Activated naive CD8-positive, alpha-beta T cell (primary cell): ENCODE data around the gene GABBR2.

Source experiments
- H3K27ac Mint-ChIP-seq: one replicate; pipeline ENCODE4 v1.8.0; 2021; ENCODE audit warnings: mixed read lengths
- H3K27me3 Mint-ChIP-seq: one replicate; pipeline ENCODE4 v1.8.0; 2021; ENCODE audit warnings: mixed read lengths
- H3K36me3 Mint-ChIP-seq: one replicate; pipeline ENCODE4 v1.8.0; 2021; ENCODE audit warnings: mixed read lengths
- H3K4me1 Mint-ChIP-seq: one replicate; pipeline ENCODE4 v1.8.0; 2021; ENCODE audit warnings: low read depth, mixed read lengths
- H3K4me3 Mint-ChIP-seq: one replicate; pipeline ENCODE4 v1.8.0; 2021; ENCODE audit warnings: mild to moderate bottlenecking, mixed read lengths
- H3K9me3 Mint-ChIP-seq: one replicate; pipeline ENCODE4 v1.8.0; 2021; ENCODE audit warnings: low read depth, mixed read lengths

GABBR2 gene

DNA sequence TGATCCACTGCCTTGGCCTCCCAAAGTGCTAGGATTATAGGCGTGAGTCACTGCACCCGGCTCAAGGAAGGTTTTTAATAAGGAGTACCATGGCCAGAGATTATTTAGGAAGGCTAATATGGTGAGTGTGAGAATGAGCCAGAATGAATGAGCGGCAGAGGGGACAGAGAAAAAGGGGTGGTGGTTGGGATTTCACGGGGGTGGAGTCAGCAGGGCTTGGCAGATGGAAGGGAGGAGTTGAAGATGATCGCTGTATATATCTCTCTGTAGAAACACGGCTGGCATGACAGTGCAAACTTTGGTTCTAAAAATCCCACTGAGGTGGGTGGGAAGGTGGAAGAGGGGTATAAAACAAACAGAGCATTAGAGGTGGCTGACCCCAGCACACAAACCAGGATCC lies 276.6 kb downstream of the GABBR2 start:
- H3K4me1 Mint-ChIP-seq = no peaks in the 10 kb centered on the region
- no peaks in the 10 kb centered on the region for H3K36me3 Mint-ChIP-seq
- no peak overlapping the region for H3K4me3 Mint-ChIP-seq
- H3K27ac Mint-ChIP-seq = no peak overlapping the region
- H3K27me3 Mint-ChIP-seq = no peaks in the 10 kb centered on the region
- H3K9me3 Mint-ChIP-seq = no peaks in the 10 kb centered on the region

DNA sequence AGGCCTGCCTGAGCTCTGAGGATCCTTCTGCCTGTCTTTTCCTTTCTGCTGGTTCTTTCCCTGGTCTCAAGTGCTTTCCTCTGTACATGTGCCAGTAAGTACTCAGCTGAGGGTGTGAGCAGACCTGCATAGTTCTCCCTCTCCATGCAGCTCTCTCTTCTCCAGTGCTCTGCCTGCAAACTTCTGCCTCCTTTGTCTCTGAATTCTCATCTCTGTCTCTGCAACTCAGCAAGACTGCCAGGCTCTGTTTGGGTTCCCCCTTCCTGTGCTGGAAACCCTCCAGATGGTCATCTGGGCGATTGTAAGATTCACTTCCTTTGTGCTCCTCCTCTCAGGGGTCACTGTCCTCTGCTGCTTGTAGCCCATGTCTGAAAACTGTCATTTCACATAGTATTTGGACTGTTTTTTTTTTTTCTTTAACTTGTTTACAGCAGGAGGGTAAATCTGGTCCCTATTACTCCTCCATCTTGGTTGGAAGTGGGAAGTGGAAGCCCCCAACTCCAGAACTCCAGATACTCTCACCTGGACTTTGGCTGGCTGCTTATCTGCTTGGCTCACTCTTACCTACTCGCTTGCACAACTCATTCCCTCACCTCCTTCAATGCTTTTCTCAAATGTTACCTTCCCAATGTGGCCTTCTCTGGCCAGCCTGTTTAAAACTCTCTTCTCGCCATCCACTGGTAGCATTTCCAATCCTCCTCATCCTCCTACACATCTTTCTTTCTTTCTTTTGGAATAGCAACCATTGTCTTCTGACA lies 278.0 kb downstream of the GABBR2 start:
- no peak overlapping the region for H3K4me3 Mint-ChIP-seq
- no peaks in the 10 kb centered on the region for H3K4me1 Mint-ChIP-seq
- H3K27me3 Mint-ChIP-seq = no peaks in the 10 kb centered on the region
- no peaks in the 10 kb centered on the region for H3K36me3 Mint-ChIP-seq
- H3K27ac Mint-ChIP-seq = no peak overlapping the region
- H3K9me3 Mint-ChIP-seq = no peaks in the 10 kb centered on the region

DNA sequence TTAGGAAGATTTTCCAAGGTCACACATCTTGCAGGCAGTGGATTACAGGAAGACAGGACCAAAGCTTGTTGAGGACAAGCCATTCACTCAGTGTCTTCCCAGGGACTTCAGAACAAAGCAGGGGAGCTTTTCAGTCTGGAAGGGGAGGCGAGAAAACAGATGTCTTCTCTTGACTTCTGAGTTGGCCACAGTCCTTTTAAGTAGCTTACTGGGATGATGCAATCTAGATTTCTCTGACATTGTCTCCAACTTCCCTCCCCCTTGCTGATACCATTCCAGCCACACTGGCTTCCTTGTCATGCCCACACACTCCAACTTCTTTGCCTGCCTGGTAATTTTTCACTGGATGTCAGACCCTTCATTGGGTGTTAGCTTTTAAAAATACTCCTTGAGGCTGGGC lies 279.1 kb downstream of the GABBR2 start:
- H3K4me3 Mint-ChIP-seq = no peak overlapping the region
- H3K27ac Mint-ChIP-seq = no peak overlapping the region
- H3K9me3 Mint-ChIP-seq = no peaks in the 10 kb centered on the region
- H3K4me1 Mint-ChIP-seq = no peaks in the 10 kb centered on the region
- H3K27me3 Mint-ChIP-seq = no peaks in the 10 kb centered on the region
- H3K36me3 Mint-ChIP-seq = no peaks in the 10 kb centered on the region

DNA sequence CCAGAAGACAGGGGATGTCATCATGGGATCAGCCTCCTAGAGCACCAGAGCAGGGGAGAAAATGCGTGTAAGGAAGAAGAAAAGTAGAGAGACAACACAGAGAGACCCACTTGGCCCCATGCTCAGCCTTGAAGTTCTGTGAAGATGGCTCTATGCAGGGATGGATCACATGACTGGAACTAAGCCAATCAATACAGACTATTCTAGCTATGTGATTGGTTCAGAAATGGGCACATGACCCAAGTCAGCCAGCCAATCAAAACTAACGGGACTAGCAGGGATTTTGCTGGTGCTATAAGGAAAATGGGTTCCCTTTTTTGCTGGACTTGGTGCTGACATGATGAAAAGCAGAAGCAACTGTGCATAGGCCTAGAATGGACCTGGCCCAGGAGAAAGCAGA lies 280.3 kb downstream of the GABBR2 start:
- Mint-ChIP-seq H3K27me3 (no peaks in the 10 kb centered on the region), H3K9me3 (no peaks in the 10 kb centered on the region), H3K27ac (no peak overlapping the region), H3K36me3 (no peaks in the 10 kb centered on the region), H3K4me3 (no peak overlapping the region), H3K4me1 (no peaks in the 10 kb centered on the region)

DNA sequence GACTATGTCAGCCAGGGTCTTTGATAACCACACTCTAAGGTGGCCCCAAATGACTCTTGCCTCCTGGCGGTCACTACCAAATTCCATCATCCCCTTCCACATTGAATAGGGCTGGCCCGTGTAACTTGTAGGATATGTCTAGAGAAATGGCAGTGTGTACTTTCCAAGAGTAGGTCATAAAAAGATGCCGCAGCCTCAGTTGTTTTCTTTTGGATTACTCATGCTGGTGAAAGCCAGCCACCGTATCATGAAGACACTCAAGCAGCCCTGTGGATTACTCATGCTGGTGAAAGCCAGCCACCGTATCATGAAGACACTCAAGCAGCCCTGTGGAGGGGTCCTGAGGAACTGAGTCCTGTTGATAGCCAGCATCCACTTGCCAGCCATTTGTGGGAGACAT lies 281.2 kb downstream of the GABBR2 start:
- H3K4me1 Mint-ChIP-seq = no peaks in the 10 kb centered on the region
- no peak overlapping the region for H3K4me3 Mint-ChIP-seq

DNA sequence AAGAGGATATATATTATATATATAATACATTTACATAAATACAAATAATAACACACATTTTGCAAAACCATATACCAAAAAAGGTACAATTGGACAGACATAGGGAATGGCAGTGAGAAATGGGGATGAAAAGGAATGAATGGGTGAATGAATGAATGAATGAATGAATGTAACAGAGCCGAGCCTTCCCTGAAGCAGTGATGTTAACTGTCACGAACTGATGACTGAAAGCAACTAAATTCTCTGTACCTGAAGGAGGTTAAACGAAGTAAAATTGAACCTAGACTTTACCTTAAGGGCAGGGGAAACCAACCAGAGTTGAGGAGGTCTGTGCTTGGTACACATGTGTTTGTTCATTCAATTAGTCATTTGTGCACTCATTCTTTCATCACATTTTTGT lies 283.7 kb downstream of the GABBR2 start:
- Mint-ChIP-seq H3K9me3 (no peaks in the 10 kb centered on the region), H3K36me3 (no peaks in the 10 kb centered on the region), H3K27me3 (no peaks in the 10 kb centered on the region), H3K4me3 (no peak overlapping the region), H3K27ac (no peak overlapping the region), H3K4me1 (no peaks in the 10 kb centered on the region)

More for the DNA sequence above, 281.2 kb downstream of the GABBR2 start:
- Mint-ChIP-seq H3K27ac (no peak overlapping the region), H3K27me3 (no peaks in the 10 kb centered on the region), H3K9me3 (no peaks in the 10 kb centered on the region), H3K36me3 (no peaks in the 10 kb centered on the region)

DNA sequence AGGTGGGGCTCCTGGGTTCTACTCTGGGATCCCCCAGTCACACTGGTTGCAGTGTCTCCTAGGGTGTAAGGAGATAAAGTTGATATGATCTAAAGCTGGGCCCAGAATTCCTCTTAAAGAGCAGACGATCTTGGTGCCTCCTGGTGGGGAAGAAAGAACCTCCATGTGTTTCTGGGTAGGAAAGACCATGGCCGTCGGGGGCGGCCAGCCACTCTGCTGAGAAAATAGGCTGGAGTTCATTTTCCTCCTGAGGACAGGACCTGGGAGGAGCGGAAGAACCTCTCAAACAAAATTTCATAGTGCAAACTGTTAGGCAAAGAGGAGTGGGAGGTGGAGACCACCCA lies 289.5 kb downstream of the GABBR2 start:
- Mint-ChIP-seq H3K4me3 (no peak overlapping the region), H3K27me3 (peaks cover 8% of the 10 kb centered on the region), H3K4me1 (no peaks in the 10 kb centered on the region)

DNA sequence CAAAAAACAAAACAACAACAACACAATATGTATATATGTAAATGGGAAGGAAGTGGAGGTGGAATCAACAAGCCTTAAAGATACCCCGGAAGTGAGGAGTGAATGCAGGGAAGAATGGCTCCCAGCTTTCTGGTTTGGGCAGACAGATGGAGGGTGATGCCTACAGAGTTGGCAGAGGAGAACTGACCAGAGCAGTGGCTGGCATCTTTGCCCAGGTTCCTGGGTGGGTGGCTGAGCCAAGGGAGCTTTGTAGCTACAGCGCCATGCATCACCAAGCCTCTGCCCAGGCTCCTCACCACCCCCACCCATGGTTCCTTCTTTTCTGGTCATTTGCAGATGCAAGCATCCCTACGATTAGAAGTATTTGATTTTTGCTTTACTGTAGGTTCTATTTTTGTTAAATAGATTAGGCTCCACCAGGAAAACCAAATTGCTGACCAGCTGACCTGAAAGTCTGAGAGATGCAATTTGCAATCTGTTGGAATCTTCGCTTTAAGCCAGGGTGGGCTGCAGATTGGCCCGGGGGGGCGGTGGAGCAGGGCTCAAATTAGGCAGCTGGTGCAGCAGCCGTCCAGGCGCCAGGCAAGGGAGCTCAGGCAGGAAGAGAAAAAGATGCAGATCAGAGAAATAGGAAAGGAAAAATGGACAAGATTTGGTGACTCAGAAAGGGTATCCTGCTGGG lies 290.0 kb downstream of the GABBR2 start:
- H3K4me1 Mint-ChIP-seq = no peaks in the 10 kb centered on the region
- peaks cover 8% of the 10 kb centered on the region for H3K27me3 Mint-ChIP-seq
- no peak overlapping the region for H3K4me3 Mint-ChIP-seq
- no peaks in the 10 kb centered on the region for H3K9me3 Mint-ChIP-seq
- no peaks in the 10 kb centered on the region for H3K36me3 Mint-ChIP-seq
- no peak overlapping the region for H3K27ac Mint-ChIP-seq

More for the DNA sequence above, 289.5 kb downstream of the GABBR2 start:
- H3K9me3 Mint-ChIP-seq = no peaks in the 10 kb centered on the region
- no peaks in the 10 kb centered on the region for H3K36me3 Mint-ChIP-seq
- H3K27ac Mint-ChIP-seq = no peak overlapping the region

DNA sequence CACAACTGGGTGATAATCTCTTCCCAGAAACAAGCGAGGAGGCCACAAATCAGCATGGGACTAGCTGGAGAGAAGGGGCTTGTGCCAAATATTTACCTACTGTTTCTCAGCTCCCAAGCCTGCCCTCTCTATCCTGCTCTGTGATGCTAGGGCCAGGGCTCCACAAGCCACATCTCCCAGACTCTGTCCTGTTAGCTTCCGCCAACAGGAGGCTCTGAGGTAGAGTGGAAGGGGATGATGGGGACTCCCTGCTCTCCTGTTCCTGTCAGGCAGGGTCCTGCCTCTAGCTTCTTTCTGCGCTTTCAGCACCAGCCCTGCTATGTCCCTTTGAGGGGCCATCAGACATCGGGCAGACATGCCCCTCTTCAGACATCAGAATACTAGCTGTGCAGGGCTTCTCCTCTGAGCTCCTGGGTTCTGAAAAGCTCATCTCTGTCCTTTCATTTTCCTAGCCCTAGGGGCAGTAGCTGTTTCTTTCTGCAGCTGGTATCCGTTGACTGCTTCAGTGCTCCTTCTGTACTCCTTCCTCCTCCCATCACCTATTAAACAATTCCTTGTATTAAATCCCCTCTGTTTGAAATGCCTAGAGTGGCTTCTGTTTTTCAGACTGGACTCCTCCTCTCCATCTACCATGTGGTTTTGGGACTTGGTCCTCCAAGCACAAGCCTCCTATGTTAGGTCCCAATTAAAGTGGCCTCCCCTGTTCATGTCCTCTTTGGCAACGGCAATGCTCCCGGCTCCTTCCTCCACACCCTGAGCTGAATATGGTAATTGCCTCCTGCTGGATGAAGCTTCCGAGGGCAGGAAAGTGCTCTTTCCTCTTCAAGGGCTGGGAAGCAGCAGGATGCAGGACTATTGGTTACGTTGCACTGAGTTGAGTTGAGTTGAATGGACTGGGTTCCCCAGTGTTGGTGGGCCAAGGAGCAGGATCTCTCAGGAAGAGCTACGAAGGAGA lies 292.2 kb downstream of the GABBR2 start:
- H3K4me3 Mint-ChIP-seq = no peak overlapping the region
- no peaks in the 10 kb centered on the region for H3K36me3 Mint-ChIP-seq
- H3K4me1 Mint-ChIP-seq = no peaks in the 10 kb centered on the region
- H3K27me3 Mint-ChIP-seq = peaks cover 8% of the 10 kb centered on the region
- no peaks in the 10 kb centered on the region for H3K9me3 Mint-ChIP-seq
- no peak overlapping the region for H3K27ac Mint-ChIP-seq

DNA sequence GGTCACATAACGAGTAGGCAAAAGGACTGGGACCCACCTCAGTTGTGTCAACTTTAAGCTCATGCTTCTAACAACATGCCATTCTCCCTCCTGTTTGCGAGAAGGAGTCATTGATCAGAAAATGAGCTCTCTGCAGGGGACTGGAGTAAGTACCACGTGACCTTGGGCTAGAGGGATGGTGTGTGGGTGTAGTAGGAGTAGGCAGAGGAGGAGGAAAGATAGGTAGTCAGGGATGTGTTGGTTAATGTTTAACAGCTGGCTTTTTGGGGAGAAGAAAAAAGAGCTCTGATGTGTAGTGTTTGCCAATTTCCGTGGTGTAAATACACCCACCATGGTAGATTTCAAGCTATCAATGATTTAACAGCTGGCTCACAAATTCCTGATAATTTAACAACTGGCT lies 293.0 kb downstream of the GABBR2 start:
- H3K27me3 Mint-ChIP-seq = peaks cover 8% of the 10 kb centered on the region
- H3K27ac Mint-ChIP-seq = no peak overlapping the region
- no peaks in the 10 kb centered on the region for H3K9me3 Mint-ChIP-seq
- no peaks in the 10 kb centered on the region for H3K4me1 Mint-ChIP-seq
- H3K36me3 Mint-ChIP-seq = no peaks in the 10 kb centered on the region
- H3K4me3 Mint-ChIP-seq = no peak overlapping the region

DNA sequence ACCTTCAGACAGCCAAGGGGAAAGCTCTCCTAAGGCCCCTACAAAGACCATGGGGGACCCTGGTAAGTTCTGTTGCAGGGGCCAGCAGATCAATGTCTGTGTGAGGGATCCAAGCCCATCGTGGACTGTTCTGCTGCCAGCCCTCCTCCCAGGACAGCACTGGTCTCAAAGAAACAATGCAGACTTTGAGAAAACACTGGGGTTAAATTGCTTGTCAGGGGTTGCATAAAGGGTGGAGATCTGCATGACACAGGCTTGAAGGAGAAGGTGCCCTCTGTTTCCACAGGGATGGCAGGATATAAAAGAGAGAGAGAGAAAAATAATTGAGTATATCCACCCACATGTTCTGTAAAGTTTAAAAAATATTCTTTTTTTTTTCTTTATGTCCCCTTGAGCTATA lies 295.7 kb downstream of the GABBR2 start:
- H3K4me3 Mint-ChIP-seq = no peak overlapping the region
- H3K4me1 Mint-ChIP-seq = peaks cover 2% of the 10 kb centered on the region
- no peak overlapping the region for H3K27ac Mint-ChIP-seq
- H3K27me3 Mint-ChIP-seq = peaks cover 6% of the 10 kb centered on the region
- H3K36me3 Mint-ChIP-seq = no peaks in the 10 kb centered on the region
- no peaks in the 10 kb centered on the region for H3K9me3 Mint-ChIP-seq

DNA sequence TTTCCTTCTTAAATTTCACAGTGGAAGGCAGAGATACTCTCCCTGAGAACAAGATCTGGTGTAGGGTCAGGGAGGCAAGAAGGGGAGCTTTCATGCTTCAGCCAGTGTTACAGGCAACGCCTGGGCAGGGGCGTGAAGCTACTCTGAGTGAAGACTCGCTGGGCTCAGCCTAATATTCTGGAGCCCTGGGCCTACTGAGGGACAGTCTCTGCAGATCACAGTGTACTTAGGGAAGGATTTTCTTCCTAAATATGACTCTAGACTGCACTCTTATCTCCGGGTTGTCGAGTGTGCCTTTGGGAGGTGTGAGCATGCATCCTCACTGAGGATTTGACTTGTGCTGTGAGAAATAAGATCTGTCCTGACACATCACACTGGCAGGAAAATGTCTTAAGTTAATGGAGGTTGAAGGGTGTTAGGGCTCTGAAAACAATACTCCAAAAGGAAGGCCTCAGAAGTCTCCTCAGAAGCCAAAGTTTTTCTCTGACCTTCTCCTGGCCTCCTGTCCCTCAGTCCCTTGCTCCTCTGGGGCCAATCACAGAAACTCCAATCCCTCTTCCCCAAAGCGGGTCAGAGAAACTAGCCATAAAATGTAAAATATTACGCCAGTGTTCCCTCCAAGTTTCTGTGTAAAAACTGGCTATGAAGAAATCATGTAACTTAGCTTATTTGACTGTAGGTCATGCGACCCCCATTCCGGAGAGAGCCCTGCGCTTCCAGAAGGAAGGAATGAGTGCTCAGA lies 296.5 kb downstream of the GABBR2 start:
- H3K4me1 Mint-ChIP-seq = peaks cover 2% of the 10 kb centered on the region
- H3K4me3 Mint-ChIP-seq = no peak overlapping the region
- H3K27ac Mint-ChIP-seq = no peak overlapping the region
- H3K27me3 Mint-ChIP-seq = peaks cover 1% of the 10 kb centered on the region
- H3K36me3 Mint-ChIP-seq = no peaks in the 10 kb centered on the region
- H3K9me3 Mint-ChIP-seq = no peaks in the 10 kb centered on the region

DNA sequence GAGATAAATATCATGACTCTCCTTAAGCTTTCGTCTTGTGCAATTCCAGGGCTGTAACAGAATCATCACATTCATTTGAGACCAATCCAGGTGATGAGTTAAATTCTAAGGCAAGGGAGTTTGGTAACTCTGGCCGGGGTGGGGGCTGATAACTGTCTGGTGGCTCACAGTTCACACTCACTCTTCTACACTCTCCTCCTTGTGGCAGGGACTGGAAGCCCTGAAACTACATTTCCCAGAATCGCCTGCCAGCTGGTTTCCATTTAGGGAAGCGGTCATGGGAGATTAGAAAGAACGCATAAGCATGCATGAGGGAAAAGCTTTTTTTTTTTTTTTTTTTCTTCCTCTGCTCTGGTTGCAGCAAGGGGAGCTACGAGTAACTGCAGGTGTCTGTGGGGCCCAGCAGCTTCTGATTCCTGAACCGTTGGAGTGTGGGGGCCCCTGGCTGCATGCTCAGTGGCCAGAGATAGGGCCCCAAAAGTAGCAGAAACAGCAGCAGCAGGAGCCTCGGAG lies 298.5 kb downstream of the GABBR2 start:
- no peak overlapping the region for H3K4me3 Mint-ChIP-seq
- H3K27me3 Mint-ChIP-seq = peaks cover 1% of the 10 kb centered on the region
- peaks cover 2% of the 10 kb centered on the region for H3K4me1 Mint-ChIP-seq
- no peaks in the 10 kb centered on the region for H3K9me3 Mint-ChIP-seq
- H3K27ac Mint-ChIP-seq = no peak overlapping the region
- H3K36me3 Mint-ChIP-seq = no peaks in the 10 kb centered on the region

DNA sequence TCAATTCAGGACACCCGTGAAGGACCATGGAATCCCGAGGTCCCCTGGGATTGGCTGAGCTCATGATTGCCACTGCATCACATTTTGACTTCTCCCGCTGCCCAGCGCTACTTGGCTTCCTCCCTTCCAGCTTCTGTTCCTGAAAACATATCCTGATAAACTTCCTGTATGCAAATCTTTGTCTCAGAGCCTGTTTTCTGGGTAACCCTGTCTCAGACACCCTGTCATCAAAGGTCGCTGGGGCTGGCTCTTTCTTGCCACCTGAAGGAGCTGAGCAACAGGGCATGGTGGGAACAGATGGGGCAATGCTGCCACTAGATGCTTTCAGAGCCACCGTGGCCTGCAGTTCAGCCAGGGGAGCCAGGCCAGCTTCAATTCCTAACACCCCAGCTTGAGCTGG lies 299.0 kb downstream of the GABBR2 start:
- Mint-ChIP-seq H3K36me3 (no peaks in the 10 kb centered on the region), H3K4me3 (no peak overlapping the region), H3K27me3 (peaks cover 1% of the 10 kb centered on the region), H3K27ac (no peak overlapping the region), H3K9me3 (no peaks in the 10 kb centered on the region), H3K4me1 (peaks cover 2% of the 10 kb centered on the region)
